HG03103 (cell line): ENCODE results near the gene ANKRD40.

ENCODE experiments used
- ATAC-seq: cut with Tn5 transposase; IDR thresholded peaks from one replicate; pipeline ENCODE4 v1.9.1; 2021; ENCODE audit warnings: low read depth; ENCODE audit not compliant: unreplicated experiment

ANKRD40 gene

DNA sequence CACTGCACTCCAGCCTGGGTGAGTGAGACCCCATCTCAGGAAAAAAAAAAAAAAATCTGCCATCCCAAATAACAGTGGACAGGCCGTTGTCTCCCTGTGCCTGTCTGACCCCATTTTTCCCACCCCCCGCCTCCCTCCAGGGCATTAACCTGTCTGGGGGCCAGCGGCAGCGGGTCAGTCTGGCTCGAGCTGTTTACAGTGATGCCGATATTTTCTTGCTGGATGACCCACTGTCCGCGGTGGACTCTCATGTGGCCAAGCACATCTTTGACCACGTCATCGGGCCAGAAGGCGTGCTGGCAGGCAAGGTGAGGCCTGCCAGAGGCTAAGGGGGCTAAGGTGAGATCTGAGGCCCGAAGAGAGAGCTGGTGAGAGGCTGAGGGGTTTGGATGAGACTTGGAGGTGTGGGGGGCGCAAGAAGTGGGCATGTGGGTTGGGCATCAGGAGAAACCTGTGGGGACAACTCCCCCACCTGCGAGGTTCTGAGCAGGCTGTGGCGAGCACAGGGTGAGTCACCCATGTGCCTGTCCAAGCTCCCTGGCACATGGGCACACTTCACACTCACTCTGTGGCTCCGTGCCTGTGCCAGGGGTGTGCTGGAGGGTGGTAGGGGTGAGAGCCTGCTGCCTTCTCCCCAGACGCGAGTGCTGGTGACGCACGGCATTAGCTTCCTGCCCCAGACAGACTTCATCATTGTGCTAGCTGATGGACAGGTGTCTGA lies 34.7 kb downstream of the ANKRD40 start:
- no peak for ATAC-seq

DNA sequence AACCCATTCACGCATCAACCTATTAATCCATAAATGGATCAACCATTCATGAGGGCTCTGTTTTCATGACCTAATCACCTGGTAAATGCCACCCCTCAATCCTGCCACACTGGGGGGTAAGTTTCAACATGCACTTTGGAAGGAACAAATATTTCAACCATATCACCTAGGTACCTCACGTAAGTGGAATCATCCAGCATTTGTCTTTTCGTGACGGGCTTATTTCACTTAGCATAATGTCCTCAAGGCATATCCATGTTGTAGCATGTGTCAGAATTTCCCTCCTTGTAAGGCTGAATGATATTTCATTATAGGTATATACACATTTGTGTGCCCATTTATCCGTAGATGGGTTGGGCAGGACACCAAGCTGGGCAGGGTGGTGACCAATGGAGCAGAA lies 35.6 kb downstream of the ANKRD40 start:
- ATAC-seq, result no peak

DNA sequence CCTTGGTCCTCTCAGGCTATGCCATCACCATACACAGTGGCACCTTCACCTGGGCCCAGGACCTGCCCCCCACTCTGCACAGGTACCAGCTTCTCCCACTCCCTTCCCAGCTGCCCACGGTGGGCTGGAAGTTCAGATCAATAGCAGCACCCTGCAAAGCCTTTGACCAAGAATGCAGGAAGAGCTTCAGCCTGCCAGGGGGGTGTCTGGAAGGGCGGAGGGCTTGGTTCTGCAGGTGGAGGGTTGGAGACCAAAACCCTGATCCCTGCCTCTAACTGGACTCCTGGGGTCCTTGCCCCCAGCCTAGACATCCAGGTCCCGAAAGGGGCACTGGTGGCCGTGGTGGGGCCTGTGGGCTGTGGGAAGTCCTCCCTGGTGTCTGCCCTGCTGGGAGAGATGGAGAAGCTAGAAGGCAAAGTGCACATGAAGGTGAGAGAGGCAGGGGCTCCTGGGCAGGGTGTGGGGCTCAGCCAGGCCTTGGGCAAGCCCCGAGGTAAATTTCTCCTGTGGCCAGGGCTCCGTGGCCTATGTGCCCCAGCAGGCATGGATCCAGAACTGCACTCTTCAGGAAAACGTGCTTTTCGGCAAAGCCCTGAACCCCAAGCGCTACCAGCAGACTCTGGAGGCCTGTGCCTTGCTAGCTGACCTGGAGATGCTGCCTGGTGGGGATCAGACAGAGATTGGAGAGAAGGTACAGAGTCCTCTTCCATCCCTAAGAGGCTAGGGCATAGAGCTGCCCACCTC lies 38.7 kb downstream of the ANKRD40 start:
- ATAC-seq, result no peak

DNA sequence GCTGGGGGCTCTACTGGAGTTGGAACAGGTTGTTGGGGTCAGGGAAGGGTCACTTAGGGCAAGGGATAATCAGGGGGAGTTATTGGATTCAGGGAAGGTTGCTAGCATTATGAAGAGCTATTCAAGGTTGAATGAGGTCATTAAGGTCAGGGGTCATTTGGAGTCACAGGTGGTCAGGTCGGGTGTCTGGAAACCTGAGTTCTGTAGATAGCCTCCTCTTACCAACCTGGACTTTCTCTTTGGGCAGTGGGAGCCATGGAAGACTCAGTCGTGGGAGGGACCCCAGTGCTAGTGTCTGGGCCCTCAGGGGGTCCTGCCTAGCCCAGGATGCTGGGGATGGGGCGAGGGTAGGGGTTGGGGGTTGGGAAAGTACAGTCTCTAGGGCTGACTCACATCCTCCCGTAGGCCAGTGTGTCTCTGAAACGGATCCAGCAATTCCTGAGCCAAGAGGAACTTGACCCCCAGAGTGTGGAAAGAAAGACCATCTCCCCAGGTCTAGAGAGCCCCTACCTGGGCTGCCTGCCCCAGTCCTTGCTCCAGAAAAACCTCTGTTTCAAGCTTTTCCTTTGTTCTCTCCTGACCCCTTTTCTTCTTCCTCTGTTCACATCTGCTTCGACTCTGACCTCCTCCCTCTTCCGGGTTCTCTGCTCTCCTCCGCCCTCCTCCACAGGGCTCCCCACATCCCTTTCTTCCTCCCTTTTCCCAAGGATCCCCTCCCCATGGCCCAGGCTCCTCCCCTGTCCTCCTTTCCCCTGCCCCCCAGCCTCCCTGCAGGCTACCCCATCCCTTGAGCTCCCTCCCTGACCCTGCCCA lies 39.5 kb downstream of the ANKRD40 start:
- ATAC-seq, result no peak

DNA sequence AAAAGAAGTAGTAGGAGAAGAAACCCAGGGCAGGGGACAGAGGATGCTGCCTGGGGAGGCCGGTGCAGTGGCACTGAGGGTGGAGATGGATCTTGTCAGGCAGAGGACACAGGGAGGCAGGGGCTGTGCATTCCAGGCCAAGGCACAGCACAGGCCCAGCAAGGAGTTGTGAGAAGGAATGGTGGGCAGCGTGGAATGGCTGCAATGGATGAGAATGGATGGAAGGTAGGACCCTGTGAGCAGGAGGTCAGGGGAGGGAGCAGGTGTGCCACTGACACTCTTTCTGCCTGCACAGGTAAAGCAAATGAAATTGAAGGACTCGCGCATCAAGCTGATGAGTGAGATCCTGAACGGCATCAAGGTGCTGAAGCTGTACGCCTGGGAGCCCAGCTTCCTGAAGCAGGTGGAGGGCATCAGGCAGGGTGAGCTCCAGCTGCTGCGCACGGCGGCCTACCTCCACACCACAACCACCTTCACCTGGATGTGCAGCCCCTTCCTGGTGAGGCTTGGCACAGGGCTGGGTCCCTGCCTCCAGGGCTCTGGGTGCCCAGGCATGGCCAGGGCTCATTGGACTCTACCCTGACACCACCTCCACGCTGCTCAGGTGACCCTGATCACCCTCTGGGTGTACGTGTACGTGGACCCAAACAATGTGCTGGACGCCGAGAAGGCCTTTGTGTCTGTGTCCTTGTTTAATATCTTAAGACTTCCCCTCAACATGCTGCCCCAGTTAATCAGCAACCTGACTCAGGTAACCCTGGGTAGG lies 40.3 kb downstream of the ANKRD40 start:
- no peak for ATAC-seq

DNA sequence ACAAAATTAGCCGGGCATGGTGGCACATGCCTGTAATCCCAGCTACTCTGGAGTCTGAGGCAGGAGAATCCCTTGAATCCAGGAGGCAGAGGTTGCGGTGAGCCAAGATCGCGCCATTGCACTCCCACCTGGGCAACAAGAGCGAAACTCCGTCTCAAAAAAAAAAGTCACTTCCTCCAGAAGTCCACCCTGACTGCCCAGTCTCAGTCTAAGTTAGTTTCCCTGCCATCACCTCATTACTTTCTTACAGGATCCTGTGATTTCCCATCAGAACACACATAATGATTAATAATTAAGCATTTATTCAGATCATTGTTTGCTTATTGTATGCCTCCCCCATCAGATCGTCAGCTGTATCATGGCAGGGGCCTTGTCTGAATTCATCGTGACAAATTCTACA lies 41.4 kb downstream of the ANKRD40 start:
- ATAC-seq, result no peak

DNA sequence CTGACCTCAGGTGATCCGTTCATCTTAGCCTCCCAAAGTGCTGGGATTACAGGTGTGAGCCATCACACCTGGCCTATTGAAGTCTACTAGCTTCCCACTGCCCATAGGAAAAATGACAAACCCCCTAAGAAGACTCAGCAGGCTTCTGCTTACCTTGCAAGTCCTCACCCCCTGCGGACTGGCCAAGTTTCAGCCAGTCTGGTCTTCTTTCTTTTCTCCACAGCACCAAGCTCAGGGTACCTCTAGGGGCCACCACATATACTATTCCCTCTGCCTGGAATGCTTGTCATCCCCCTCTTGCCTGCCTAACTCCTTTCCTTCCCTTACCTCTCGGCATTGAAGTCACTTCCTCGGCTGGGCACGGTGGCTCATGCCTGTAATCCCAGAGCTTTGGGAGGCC lies 41.9 kb downstream of the ANKRD40 start:
- no peak for ATAC-seq

DNA sequence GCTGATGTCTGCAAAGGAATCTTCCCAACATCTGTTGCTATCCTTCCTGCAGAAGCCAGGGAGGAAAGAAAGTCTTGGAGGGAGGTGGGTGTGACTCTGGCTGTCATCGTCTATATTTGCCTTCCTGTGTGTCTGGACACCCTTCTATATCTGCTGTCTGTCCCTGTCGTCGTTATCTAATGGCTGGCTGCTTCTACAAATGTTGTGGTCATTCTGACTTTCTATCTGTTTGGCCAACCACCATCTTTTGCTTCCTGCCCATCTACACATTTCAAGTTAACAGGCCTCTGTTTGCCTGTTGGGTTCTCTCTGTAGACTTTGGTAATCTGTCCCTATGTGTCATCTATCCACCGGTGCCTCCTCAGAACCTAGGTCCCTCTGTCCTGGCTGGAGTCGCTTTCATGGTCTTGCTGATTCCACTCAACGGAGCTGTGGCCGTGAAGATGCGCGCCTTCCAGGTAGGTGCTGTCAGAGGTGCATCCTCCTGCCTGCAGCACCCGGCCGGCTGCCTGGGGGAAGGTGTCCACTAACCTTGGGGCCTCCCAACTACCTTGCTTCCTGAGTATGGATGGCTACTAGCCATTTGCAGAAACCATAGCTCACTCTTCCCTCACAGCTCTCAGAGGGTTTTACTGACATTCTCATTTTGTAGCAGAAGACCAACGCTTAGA lies 42.8 kb downstream of the ANKRD40 start:
- ATAC-seq, result no peak

DNA sequence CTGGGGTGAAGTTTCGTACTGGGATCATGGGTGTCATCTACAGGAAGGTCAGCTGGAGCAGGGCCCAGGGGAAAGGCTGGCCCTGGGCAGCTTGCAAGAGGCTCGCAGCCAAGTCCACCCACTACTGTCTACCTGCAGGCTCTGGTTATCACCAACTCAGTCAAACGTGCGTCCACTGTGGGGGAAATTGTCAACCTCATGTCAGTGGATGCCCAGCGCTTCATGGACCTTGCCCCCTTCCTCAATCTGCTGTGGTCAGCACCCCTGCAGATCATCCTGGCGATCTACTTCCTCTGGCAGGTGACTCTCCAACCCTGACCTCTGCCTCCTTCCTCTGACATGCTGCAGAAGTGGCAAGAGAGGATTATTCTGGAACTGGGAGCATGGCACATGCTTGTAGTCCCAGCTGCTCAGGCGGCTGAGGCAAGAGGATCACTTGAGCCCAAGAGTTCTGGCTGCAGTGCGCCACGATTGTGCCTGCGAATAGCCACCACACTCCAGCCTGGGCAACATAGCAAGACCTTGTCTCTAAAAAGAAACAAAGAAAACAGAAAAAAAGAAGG lies 43.8 kb downstream of the ANKRD40 start:
- no peak for ATAC-seq

DNA sequence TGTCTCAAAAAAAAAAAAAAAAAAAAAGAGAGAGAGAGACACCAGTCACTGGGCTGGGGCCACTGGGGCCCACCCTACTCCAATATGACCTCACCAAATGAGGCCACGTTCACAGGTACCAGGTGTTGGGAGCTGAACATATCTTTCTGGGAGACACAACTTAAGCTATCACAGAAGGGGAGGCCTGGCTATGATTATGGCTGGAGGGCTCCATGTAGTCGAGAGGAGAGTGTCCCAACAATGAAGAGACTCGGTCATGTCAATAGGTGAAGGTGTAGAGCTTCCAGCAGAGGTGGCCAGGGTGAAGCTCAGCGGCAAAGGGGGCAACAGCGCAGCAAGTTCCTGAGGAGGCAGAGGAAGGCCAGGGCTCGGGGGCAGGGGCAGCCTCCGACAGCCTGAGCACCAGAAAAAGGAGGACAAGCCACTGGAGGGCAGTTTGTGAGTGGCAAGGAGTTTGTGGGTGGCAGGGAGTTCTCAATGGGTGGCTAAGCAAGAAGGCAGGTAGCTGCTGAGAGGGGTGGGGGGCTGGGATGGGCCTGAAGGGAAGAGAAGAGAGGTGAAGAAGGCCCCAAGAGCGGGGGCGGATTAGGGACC lies 45.0 kb downstream of the ANKRD40 start:
- no peak for ATAC-seq

DNA sequence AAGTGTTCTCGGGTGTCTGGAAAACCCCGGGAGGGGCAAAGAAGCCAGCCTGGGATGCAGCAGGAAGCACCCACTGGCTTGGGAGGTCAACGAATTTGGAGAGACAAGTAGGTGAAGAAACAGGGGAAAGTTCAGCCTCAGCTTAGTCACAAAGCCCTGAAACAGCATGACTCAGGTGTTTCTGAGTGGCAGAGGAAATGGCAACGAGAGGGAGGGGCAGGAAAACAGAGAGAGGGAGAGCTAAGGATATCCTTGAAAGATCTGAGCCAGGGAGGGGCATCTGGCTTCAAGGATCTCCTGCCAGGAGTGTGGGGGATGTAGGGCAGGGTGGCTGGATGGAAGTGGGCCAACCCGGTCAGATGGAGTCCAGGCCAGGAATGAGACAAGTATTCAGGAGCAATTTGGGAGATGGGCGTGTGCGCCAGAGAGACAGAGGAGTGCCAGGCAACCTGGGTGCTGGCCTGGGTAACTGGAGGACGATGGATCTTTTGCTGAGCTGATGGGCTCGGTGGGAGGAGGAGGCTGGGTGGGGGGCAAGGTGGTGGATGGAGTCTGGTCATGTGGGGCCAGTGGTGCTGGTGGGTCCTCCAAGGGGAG lies 45.8 kb downstream of the ANKRD40 start:
- no peak for ATAC-seq

DNA sequence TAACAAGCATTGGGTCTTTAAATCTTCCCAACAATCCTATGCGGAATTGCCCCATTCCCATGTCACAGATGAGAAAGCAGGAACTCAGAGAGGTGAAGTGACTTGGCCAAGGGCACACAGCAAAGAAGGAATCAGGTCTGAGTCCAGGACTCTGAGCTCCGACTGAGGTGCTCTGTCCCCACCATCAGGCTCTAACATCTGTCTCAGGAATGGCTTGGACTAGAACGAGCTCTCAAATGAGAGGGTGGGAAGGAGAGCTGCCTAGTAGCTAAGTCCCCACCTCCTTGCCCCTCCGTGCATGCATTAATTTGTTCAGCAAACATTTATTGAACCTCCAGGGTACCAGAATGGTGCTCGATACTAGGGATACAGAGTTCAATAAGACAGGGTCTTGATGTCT lies 46.4 kb downstream of the ANKRD40 start:
- no peak for ATAC-seq

DNA sequence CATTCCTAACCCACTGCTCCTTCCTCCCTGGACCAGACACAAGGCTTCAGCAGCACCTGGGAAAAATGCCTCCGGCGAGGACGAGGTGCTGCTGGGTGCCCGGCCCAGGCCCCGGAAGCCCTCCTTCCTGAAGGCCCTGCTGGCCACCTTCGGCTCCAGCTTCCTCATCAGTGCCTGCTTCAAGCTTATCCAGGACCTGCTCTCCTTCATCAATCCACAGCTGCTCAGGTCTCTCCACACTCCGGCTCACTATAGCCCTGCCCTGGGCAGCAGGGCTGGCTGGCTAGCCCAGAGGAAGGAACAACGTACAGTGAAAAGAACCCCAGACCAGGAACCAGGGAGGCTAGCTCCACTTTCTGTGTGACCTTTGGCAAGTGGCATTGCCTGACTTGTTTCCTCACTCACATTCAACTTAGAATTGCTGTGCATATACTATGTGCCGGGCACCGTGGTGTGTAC lies 46.8 kb downstream of the ANKRD40 start:
- no peak for ATAC-seq

DNA sequence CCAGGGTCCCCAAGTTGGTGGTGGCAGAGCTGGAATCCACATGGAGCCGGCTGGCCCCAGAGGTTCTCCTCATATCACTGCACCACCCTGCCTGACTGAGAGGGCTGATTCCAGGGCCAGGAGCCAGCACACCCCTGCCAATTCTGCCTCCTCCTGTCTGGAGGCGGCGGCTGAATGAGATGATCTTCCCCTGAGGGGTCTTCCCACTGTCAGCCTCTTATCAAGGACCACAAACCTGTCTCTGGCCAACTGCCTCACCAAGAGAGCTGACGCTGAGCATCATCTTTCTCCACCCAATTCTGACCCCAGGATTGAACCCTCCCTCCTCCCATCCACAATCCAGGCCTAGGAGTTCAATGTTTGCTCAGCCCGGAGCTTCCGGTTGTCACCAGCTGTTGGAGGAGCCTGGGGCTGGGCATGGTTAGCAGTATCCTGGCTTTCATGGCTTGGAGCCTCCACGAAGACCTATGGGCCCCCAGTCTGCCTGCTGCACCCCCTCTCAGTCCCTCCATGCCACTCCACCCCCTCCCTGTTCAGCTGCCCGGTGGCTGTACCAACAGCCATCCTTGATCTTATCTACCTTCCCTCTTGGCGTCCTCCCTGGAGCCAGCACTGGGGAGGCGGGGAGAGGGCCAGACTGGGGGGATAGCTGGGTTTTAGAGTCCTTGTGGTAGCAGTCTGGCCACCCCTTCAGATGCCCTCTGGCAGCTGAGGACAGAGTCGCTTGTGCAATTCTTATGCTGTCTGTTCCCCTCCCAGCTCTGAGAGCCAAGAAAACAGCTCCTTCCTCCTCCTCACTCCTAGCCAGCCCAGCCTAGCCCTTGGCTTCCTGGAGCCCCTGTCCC lies 47.5 kb downstream of the ANKRD40 start:
- ATAC-seq, result no peak

DNA sequence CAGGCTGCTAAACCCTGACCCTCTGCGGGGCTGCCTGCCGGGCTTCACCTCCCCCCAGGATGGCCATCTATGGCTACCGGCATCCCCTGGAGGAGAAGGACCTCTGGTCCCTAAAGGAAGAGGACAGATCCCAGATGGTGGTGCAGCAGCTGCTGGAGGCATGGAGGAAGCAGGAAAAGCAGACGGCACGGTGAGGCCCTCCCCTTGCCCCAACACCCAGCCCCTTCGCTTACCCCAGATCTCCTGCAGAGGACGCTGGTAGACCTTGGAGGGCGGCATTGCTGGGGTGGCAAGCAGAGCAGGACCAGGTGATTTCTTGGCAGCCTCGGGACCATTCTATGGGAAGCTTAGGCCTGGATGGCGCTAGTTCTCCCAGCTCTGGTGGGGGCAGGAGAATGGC lies 48.5 kb downstream of the ANKRD40 start:
- ATAC-seq, result no peak

DNA sequence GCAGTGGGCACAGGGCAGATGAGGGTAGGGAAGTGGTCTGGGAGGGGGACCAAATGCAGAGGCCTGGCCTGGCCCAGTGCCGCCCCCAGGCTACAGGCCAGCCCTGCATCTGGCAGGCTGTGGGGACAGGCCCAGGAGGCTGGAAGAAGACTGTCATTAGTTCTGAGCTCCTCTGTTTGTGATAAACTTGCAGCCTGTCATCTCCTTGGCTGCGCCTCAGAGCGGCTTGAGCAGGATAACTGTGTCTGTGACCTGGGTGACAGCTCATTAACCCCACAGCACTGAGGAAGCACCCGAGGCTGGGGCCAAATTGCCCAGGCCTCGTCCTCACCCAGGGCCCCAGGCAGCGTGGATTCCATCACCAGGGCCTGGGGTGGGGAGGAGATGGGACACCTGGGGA lies 49.1 kb downstream of the ANKRD40 start:
- ATAC-seq, result no peak

DNA sequence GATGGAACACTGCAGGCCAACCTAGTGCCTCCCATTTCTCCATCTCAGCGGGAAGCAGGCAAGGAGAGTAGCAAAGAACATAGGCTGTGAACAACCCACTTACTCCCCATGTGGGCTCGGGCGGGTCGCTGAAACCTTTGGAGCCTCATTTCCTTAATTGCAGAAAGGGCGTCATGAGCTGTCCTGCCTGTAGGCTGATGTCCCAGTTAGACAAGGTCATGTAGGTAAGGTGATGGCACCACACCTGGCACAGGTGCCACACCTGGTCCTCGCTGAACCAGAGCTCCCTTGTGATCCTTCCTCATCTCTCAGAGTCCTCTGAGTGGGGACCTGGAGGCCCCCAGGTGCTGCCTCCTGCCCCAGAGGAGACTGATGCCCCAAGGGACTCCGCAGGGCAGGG lies 50.1 kb downstream of the ANKRD40 start:
- ATAC-seq, result no peak

DNA sequence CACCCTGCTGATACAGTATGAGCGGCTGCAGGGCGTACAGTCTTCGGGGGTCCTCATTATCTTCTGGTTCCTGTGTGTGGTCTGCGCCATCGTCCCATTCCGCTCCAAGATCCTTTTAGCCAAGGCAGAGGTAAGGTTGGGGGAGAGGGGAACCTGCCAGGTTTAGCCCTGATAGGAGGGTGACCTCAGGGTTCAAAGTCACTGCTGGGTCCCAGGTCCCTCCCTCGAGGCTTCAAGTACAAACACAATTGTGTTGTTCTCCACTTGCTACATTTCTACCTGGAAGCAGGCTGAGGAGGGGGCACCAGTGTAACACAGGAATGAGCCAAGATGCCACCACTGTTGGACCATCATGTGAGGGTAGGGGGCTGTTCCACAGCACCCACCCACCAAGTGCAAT lies 50.7 kb downstream of the ANKRD40 start:
- no peak for ATAC-seq
